SU-DHL-6 (cell line): ENCODE measurements around the gene CNDP1.

Source experiments
- EZH2phosphoT487 ChIP-seq: fragments of 200-600 bp; sonication (generic), shearing (Covaris generic); conservative IDR thresholded peaks from 2 replicates; pipeline ENCODE4 v1.6.1; 2018; ENCODE audit warnings: mild to moderate bottlenecking, antibody characterized with exemption, low read length, moderate library complexity, mixed read lengths
- TF ChIP-seq, protein P1 (sequence below): fragments of 200-600 bp; sonication (generic); IDR thresholded peaks from one replicate; pipeline ENCODE4 v1.5.1; 2017; ENCODE audit warnings: antibody characterized with exemption, mild to moderate bottlenecking, low read length, moderate library complexity; ENCODE audit not compliant: insufficient read depth, poor library complexity, severe bottlenecking

DNA sequence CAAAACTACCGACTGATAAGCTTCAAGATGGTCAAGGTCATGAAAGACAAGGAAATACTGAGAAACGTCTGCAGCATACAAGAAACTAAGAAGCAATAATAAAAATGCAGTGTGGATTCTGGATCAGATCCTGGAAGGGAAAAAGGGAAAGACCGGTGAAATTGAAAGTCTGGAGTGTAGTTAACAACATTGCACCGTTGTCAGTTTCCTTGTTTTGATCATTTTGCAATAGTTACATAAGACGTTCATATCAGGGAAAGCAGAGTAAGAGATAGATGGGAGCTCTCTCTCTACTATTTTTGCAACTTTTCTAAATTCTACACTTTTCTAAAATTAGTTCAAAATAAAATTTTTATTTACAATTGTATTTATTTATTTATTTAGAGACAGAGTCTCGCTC is 48.3 kb downstream of the CNDP1 start:
- TF ChIP-seq, protein P1, sequence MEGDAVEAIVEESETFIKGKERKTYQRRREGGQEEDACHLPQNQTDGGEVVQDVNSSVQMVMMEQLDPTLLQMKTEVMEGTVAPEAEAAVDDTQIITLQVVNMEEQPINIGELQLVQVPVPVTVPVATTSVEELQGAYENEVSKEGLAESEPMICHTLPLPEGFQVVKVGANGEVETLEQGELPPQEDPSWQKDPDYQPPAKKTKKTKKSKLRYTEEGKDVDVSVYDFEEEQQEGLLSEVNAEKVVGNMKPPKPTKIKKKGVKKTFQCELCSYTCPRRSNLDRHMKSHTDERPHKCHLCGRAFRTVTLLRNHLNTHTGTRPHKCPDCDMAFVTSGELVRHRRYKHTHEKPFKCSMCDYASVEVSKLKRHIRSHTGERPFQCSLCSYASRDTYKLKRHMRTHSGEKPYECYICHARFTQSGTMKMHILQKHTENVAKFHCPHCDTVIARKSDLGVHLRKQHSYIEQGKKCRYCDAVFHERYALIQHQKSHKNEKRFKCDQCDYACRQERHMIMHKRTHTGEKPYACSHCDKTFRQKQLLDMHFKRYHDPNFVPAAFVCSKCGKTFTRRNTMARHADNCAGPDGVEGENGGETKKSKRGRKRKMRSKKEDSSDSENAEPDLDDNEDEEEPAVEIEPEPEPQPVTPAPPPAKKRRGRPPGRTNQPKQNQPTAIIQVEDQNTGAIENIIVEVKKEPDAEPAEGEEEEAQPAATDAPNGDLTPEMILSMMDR, result no peak
- TF ChIP-seq EZH2phosphoT487, result no peak
